ENCODE results near the gene SLC2A4.
A peak's percentile ranks its signal among the peaks of the same experiment; 100 is the strongest.

SLC2A4 gene

DNA sequence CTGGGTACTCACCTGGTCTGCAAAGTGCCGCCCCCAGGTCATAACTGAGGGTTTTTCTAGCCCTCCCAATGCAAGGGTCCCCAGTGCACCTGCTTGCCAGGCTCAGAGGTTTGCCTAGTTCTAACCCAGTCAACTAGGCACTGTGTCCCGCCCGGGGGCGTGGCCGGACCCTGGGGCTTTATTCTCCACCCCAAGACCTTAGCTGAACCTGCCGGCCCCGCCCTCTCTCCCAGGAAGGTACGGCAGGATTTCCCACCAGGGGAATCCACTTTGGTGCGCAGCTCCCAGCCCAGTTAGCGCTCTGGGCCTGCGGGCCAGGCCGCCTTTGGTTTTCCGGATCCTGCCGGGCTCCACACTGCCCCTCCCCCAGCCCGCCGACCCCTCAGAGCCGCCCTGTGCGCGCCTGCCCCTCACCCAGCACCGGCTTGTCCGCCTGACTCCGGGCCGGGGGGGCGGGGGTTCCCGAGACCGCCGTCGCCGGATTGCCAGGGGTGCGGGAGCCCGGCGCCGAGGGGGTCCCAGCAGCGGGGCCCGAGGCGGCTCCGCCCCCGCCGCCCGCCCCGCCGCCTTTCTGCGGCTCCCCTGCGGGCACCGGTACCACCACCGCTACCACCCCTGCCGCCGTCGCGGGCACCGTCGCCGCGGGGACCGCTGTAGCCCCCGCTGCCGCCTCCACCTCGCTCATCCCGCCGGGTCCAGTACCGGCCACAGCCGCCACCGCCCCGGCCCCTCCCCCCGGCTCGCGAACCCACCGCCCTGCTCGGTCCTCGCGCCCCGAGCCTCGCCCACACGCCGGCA, 12.5 kb downstream of the SLC2A4 start:
- TF ChIP-seq, protein P1, sequence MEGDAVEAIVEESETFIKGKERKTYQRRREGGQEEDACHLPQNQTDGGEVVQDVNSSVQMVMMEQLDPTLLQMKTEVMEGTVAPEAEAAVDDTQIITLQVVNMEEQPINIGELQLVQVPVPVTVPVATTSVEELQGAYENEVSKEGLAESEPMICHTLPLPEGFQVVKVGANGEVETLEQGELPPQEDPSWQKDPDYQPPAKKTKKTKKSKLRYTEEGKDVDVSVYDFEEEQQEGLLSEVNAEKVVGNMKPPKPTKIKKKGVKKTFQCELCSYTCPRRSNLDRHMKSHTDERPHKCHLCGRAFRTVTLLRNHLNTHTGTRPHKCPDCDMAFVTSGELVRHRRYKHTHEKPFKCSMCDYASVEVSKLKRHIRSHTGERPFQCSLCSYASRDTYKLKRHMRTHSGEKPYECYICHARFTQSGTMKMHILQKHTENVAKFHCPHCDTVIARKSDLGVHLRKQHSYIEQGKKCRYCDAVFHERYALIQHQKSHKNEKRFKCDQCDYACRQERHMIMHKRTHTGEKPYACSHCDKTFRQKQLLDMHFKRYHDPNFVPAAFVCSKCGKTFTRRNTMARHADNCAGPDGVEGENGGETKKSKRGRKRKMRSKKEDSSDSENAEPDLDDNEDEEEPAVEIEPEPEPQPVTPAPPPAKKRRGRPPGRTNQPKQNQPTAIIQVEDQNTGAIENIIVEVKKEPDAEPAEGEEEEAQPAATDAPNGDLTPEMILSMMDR (IDR thresholded peaks at IDR 0.05; ENCODE audit: low read depth, low read length) = no peak
- no peak overlapping the region for H3K4me3 ChIP-seq (replicated peaks in 1 of 2; ENCODE audit: low read depth in 2 of 2, low read length in 2 of 2)
- DNase-seq (ENCODE audit: low read depth in 2 of 2) = no peak

DNA sequence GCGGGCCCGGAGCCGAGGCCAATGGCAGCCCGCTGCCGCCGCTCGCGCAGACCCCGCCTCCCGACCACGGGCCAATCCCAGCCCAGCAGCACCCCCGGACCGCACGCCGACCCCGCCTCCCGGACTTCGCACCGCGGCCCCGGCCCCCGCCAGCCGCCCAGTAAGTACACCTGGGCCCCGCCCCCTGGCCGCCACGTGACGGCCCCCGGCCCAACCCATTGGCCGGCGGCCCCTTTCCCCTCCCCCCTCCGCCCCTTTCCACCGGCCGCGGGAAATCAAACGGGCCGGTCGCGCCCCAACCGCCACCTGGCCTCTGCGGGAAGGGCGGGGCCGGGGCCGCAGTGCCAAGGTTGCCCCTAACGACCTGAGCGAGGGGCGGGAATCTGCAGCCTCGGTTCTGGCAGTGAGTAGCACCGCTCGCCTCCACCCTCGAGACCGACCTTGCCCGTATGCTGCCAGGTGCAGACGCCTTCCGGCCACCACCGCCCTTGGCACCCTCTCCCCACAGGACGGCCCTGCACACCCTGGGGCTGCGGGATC, 13.2 kb downstream of the SLC2A4 start, which contains the start of gene YBX2:
Gene YBX2 (minus strand): TSS at position 26 of the 540 bp plus-strand sequence. CDS start 139 bp downstream, outside the sequence.
- H3K4me3 ChIP-seq (replicated peaks in 1 of 2; ENCODE audit: low read depth in 2 of 2, low read length in 2 of 2) = no peak within 1 kb of the TSS
- TF ChIP-seq, protein P1 (IDR thresholded peaks at IDR 0.05; ENCODE audit: low read depth, low read length) = no peak
- no peak for DNase-seq (ENCODE audit: low read depth in 2 of 2)

DNA sequence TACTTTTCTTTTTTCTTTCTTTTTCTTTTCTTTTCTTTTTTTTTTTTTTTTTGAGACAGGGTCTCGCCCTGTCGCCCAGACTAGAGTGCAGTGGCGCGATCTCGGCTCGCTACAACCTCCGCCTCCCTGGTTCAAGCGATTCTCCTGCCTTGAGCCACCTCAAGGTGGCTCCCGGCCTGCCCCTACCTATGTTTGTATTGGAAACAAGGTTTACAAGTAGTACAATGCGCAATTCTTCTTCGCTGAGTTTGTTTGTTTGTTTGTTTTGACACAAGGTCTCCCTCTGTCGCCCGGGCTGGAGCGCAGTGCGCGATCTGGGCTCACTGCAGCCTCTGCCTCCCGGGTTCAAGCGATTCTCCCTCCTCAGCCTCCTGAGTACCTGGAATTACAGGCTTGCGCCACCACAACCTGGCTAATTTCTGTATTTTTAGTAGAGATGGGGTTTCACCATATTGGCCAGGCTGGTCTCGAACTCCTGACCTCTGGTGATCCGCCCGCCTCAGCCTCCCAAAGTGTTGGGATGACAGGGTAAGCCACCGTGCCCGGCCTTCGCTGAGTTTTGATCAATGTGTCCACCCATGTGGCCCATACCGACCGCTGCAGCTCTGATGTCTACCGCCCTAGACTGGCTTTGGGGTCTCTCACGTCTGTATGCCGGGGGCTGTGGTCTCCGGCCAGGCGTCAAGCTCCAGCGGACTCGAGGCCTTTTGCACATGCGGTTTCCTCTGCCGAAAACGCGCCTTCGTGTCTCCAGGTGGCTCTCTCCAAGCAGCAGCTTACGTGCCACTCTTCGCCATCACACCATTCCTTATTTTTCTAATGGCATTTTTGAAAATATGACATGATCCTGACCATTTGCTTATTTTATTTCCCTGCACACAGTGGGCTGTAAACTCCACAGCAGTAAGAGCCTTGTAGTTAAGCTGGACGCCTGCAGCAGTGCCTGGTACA, 14.0 kb downstream of the SLC2A4 start:
- no peak for DNase-seq (ENCODE audit: low read depth in 2 of 2)
- H3K4me3 ChIP-seq (replicated peaks in 1 of 2; ENCODE audit: low read depth in 2 of 2, low read length in 2 of 2) = no peak overlapping the region
- TF ChIP-seq, protein P1 (IDR thresholded peaks at IDR 0.05; ENCODE audit: low read depth, low read length) = no peak

DNA sequence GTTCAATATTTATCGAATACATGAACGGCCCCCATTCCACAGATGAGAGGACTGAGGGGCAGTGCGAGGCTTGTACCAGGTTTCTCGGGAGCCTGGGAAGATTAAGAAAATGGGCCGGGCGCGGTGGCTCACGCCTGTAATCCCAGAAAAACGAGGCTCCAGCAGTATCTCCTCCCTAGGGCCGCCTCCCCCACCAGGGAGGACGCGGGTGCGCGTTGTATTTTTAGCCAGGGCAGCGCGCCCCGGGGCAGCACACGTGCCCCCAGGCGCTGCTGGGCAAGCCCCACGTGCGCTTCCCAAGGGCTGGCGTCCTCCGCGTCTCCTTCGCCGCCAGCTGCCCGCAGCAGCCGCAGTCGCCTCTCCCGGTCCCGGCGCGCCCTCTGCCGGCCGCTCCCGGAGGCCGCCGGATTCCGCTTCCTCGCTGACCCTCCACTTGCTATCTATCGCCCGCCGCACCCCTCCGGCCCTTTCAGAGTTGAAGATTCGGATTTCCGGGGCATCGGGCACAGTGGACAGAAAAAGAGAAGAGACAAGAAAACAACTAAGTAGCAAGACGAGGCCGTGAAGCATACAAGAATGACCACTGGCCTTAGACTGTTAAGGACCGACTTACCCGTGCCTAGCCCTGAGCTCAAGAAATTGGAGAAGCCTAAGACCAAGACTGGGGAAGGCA, 14.8 kb downstream of the SLC2A4 start:
- peak overlapping the region in 1 of 2 donors; percentile 30 for H3K4me3 ChIP-seq (replicated peaks in 1 of 2; ENCODE audit: low read depth in 2 of 2, low read length in 2 of 2)
- TF ChIP-seq, protein P1 (IDR thresholded peaks at IDR 0.05; ENCODE audit: low read depth, low read length) = peak; percentile 60
- peak; percentile 80 to 87 for DNase-seq (ENCODE audit: low read depth in 2 of 2)

DNA sequence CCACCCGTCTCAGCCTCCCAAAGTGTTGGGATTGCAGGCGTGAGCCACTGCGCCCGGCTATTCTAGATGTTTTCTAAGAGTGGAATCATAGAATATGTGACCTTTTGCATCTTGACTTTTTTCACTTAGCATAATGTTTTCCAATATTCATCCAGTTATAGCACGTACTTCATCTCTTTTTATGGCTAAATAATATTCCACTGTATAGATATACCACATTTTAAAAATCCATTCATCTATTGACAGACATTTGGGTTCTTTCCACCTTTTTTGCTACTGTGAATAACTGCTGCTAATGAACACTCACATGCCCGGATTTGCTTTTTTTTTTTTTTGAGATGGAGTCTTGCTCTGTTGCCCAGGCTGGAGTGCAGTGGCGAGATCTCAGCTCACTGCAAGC, 22.7 kb downstream of the SLC2A4 start:
- no peak overlapping the region for H3K4me3 ChIP-seq (replicated peaks in 1 of 2; ENCODE audit: low read depth in 2 of 2, low read length in 2 of 2)
- TF ChIP-seq, protein P1 (IDR thresholded peaks at IDR 0.05; ENCODE audit: low read depth, low read length) = no peak
- no peak for DNase-seq (ENCODE audit: low read depth in 2 of 2)

Data from cardiac fibroblast (primary cell).